NCI-H2196 treated with DMSO at 0.1 percent for 48 hours (cell line): Measurements from ENCODE around the gene ATP2B2.

Experiments used
- DNase-seq: peaks from one replicate; lab custom pipeline; 2025; ENCODE audit not compliant: unreplicated experiment; lab: John Stamatoyannopoulos, UW

ATP2B2 gene

GRCh38 chr3:10335190-10335738, 170.1 kb downstream of the ATP2B2 start:
- no peak for DNase-seq

DNA sequence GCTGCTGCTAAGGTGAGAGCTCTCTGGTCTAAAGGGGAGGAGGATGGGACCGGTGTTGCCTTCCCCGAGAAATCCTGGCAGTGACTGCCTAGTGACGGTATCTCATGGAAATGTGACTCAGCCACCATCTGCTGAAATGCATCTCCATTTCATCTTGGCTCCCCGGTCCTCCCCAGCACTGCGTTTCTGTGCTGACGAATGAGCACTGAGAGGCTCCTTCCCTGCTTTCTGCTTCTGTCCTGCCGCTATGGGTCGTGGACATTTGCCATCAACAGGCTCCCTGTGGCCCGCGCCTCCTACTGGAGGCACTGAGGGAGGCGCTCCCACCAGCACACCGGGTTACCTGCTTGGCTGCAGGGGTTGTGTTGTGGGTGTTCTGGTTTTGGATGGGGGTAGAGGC, 170.9 kb downstream of the ATP2B2 start:
- no peak for DNase-seq

DNA sequence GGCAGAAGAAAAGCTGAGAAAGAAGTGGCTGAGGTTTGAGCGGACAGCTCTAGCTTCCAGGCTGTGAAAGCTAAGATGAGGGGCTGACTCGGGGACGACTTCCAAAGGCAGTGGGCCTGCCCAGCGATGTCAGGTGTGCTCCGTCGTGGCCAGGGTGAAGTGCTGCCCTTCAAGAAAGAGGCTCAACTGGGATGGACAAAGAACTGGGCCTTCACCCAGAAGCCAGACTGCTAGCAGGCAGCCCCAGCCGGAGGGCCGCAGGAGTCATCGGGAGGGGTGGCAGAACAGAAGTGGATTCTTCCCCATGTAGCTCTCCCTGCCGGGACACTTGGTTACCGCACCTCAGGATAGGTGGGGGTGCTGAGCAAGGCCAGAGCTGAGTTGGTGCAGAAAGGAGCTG, 171.3 kb downstream of the ATP2B2 start:
- DNase-seq: no peak

DNA sequence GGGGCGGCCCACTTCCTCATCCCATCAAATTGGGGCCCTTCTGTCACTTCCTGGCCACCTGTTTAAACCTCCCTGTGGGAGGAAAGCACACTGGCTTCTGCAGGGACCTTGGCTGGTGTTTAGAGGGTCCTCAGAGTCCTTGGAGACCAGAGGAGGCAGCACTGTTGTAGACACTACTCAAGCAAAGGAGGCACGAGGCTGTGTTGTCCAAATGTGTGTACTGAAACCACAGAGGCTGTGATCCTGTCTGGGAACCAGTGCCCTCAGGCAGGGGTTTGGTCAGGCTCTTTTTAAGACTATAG, 172.1 kb downstream of the ATP2B2 start:
- DNase-seq: no peak

DNA sequence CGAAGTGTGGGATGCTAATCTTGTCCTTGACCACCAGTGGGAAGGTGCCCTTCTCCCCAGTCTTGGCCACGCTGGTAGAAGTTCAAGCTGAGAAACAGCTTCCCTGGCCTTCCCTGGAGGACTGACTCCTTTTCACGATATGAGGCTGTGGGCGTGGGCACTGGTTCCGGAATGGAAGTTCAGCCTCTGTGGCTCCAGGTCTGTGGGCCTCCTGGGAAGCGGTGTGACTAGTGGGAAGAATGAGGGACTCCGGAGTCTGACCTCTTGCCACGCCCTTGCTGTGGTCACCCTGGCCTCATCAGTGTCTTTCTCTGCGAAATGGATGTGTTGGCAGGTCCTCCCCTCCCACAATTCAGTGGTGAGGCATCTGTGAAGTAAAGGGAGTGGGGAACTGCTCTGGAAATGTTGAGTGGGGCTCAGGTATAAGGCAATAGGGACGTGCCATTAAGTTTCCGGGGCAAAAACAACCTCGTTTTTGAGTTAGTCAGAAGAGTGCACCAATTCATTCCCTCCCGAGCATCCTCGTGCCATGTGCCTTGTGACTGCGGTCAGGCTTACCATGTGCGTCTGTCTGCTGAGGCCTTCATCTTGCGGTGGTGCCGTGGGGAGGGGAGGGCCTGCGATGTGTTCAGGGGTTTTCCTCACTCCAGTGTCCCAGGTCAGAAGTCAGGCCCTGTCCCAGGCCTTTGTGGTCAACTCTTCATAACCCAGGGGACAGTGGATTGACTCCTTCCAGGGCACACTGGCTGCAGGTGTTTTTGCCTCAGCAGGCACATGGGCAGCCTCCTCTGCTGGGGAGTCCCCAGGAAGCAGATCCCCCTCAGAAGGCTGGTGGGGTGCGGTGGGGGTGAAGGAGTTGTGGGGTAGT, 172.7 kb downstream of the ATP2B2 start:
- DNase-seq: no peak

DNA sequence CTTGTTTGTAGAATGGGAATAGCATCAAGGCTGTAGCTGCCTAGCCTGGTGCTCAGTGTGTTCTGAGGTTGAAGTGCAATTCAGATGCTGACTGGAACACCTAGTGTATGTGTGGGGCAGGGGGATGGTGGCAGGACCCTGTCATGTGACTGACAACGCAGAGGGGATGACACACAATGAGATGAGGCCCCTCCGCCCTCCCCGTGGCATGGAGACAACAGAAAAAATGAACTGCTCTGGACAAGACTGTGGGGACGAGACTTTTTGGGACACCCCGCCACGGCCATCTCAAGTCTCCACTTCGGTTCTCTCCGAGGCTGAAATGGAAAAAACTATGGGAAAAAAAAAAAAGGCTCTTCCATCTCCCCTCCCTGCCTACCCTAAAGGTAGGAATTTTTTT, 174.1 kb downstream of the ATP2B2 start:
- no peak for DNase-seq

- DNase-seq: no peak
These were observed 175.1 kb downstream of the ATP2B2 start for GRCh38 chr3:10330319-10330718.

GRCh38 chr3:10329495-10330015, 175.8 kb downstream of the ATP2B2 start:
- DNase-seq: no peak

- no peak for DNase-seq
These were observed 176.8 kb downstream of the ATP2B2 start for GRCh38 chr3:10328460-10329071.

DNA sequence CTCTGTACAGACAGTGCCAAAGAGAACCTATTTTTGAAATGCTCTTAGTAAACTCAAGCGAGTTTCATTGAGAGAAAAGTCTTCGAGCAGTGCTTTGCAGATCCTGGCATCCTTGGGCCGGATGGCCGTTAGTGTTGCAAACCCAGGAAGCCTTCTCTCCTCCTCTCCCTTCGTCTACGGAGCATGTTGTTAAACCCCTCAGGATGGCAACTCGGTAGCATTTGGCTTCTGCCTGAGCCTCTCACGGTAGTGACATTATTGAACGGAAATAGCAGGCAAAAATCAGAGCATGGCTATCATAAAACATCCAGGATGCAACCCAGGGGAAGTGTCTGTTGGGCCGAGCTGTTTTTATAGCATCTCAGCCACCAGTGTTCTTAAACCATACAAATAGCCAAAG, 177.8 kb downstream of the ATP2B2 start:
- no peak for DNase-seq

GRCh38 chr3:10322352-10322710, 183.1 kb downstream of the ATP2B2 start:
- DNase-seq: no peak

- DNase-seq: no peak
These were observed 183.6 kb downstream of the ATP2B2 start for GRCh38 chr3:10321630-10322351.

- no peak for DNase-seq
These were observed 185.1 kb downstream of the ATP2B2 start for GRCh38 chr3:10320320-10320677.

DNA sequence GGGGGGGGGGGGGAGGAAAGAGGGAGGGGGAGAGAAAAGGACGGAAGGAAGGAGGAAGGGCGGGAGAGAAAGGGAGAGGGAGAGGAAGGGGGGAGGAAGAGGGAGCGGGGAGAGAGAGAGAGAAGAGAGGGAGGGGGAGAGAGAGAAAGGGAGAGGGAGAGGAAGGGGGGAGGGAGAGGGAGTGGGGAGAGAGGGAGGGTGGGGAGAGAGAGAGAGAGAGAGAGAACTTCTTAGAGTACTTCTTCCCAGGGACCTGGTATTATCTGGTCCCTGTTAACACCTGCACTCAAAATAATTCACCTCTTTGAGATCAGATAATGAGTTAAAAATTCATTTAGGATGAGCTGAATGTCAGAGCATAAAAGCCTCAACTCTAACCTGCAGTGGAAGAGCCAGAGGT, 185.6 kb downstream of the ATP2B2 start:
- no peak for DNase-seq

DNA sequence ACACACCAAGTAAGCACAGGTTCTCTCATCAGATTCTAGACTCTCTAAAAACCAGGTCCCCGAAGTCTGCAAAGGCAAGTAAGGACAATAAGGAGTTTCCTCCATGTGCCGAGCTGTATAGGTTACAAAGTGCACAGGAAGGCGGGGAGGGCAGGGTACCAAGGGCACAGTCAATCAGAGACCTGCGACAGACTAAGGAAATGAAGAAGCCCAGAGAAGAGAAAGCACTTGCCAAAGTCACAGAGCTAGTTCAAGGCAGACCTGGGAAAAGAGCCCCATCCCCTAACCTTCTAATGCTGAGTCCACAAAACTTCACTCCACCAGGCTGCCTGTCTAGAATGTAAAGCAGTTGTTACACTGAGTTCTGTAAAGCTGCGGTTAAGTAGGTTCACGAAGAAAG, 186.1 kb downstream of the ATP2B2 start:
- no peak for DNase-seq

- DNase-seq: no peak
These were observed 187.4 kb downstream of the ATP2B2 start for GRCh38 chr3:10317961-10318350.

DNA sequence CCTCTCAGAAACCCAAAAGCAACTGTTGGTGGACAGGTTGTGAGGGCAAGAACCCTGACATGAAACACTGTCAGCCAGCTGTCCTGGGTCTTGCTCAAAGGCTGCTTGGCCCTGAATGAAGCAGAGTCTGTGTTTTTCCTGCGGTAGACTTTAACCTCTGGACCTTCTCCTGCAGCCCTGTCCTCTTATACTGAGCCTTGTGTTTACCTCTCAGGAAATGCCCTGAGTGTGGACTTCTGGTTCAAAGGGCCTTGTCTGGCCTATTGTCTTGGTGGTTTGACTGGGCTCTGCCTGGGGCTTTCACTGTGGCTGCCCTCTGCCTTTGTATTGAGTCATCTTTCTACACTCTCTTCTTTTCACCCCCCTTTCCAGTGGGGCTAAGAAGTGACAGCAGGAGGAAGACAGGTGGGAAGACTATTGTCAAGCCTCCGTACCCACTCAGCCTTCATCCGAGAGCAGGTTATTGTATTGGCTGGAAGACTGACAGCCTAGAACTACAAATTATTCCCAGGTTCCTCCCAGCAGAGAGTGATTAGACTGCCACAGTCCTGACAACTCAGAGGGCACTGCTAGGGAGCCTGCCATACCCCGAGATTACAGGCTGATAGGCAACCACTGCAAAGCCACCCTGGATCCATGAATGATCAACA, 187.9 kb downstream of the ATP2B2 start:
- no peak for DNase-seq

DNA sequence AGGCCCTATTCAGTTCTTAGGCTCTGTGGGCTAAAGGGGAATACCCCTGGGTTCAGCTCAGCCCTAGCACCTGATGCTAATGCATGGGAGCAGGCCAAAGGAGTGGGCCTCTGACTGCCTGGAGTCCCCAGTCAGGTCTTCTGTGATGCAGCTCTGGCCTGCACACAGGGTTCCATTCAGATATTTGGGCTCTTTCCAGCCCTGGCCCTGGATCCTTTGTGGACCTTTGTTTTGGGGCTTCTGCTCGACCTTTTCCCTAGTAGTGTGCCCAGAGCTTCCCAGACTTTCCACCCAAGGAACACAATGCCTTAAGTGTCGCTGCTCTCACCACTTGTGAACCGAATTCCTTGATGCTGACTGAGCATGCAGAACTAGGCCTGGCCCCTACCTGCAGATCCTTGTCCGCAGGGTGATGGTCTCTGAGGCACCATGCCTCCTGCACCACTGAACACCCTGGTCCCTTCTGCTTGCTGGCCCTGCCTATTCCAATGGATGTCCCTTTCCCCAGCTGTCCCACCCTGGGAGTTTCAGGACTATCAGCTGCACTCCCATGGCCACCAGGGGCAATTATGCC, 189.5 kb downstream of the ATP2B2 start:
- DNase-seq: no peak

DNA sequence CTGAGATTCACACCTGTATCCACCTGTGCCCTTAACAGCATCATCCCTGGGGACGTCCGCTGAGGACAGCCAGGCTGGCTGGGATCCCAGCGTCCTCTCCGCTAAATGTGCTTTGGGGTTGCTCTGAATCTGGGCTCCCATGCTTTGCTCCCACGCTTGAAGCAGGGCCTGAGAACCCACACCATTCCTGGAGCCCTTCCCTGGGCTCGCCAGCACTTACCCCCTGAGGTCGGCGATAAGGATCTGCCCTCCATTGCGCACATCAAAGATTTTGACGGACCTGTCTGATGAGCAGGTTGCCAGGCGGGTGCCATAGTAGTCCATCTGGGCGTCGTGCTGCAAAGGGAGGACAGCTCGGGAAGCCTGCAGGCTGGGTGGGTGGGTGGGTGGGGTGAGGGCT, 190.3 kb downstream of the ATP2B2 start:
- DNase-seq: no peak

DNA sequence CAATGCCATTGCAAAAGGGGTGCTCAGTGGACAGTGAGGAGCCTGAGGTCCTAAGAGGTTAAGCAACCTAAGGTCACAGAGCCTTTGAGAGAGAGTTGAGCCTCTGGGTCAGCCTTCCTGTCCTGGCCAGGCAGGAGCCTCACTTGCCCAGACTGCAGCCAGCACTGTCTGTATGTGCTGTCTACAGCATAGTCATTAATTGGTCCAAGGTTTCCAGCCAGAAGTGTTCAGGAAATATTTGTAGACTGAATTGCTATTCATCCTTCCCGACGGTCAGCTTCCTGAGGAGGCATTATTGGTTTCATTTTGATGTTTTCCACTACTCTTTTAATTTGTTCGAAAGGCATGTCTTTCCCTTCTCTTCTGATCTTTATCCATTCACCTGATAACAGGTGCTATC, 192.5 kb downstream of the ATP2B2 start:
- DNase-seq: no peak

DNA sequence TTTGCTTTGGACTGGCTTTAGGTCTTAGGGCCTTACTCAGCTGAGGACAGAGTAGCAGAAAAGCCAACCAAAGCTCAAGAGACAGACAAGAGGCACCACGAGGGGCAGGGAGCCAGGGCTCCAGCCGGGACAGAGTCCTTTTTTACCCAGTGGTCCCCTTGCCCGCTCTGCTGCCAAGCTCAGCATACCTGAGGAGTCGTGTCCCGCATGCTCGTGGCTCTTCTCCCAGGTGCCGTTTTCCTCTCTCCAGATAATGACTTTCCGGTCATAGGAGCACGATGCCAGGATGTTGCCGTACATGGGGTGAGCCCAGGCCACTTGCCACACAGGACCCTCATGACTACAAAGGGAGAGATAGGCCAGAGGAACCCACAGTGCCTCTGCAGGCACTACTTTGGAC, 193.0 kb downstream of the ATP2B2 start:
- DNase-seq: no peak
